Measurements from ENCODE around the gene UPP1. TPM values are rescaled to one million over a fixed set of nuclear protein-coding genes. Genes with fewer than 3 reads are reported as not detected.

UPP1 gene
- total and polyA plus RNA-seq, 9 donors, result 5.4 to 13.5 (median 7.1) TPM

- no peaks in the 10 kb centered on the region for H3K27me3 ChIP-seq
Measured at GRCh38 chr7:48148311-48148710, 59.2 kb downstream of the UPP1 start.

GRCh38 chr7:48149058-48149457 lies 60.0 kb downstream of the UPP1 start:
- Histone ChIP-seq H3K27me3 (no peaks in the 10 kb centered on the region), H3K27ac (no peak overlapping the region), H3K4me1 (ENCODE audit: insufficient read depth) (no peaks in the 10 kb centered on the region), H3K4me3 (no peak overlapping the region), H3K36me3 (no peaks in the 10 kb centered on the region), H3K9me3 (no peaks in the 10 kb centered on the region)
- intact Hi-C loops (cut with DNase I), result no loop called here
- TF ChIP-seq POLR2A (IDR thresholded peaks at IDR 0.05), result no peak
- no peak for TF ChIP-seq EP300 (IDR thresholded peaks at IDR 0.05)
- TF ChIP-seq CTCF (IDR thresholded peaks at IDR 0.05), result no peak
- DNase-seq, result no peak

More at GRCh38 chr7:48148311-48148710, 59.2 kb downstream of the UPP1 start:
- DNase-seq, result no peak
- H3K27ac ChIP-seq, result no peak overlapping the region
- TF ChIP-seq POLR2A (IDR thresholded peaks at IDR 0.05) (no peak), CTCF (IDR thresholded peaks at IDR 0.05) (no peak), EP300 (IDR thresholded peaks at IDR 0.05) (no peak)
- H3K4me1 ChIP-seq (ENCODE audit: insufficient read depth), result no peaks in the 10 kb centered on the region
- intact Hi-C loops (cut with DNase I), result no loop called here
- no peaks in the 10 kb centered on the region for H3K36me3 ChIP-seq
- 90 to 95% (median 95%) methylated on average over 2 of the region's 2 CpGs for WGBS, 3 donors
- no peaks in the 10 kb centered on the region for H3K9me3 ChIP-seq
- no peak overlapping the region for H3K4me3 ChIP-seq

GRCh38 chr7:48150086-48150485 lies 61.0 kb downstream of the UPP1 start:
- TF ChIP-seq CTCF (IDR thresholded peaks at IDR 0.05), result no peak
- no peak for DNase-seq
- Histone ChIP-seq H3K4me1 (ENCODE audit: insufficient read depth) (no peaks in the 10 kb centered on the region), H3K36me3 (no peaks in the 10 kb centered on the region), H3K9me3 (no peaks in the 10 kb centered on the region), H3K27ac (no peak overlapping the region), H3K27me3 (no peaks in the 10 kb centered on the region), H3K4me3 (no peak overlapping the region)
- intact Hi-C loops (cut with DNase I), result no loop called here
- WGBS, 3 donors, result 82 to 94% (median 91%) methylated on average over 3 of the region's 3 CpGs

GRCh38 chr7:48154792-48155413 lies 65.8 kb downstream of the UPP1 start:
- Histone ChIP-seq H3K36me3 (no peaks in the 10 kb centered on the region), H3K9me3 (no peaks in the 10 kb centered on the region), H3K4me1 (ENCODE audit: insufficient read depth) (no peaks in the 10 kb centered on the region), H3K27me3 (no peaks in the 10 kb centered on the region), H3K27ac (no peak overlapping the region), H3K4me3 (no peak overlapping the region)
- TF ChIP-seq POLR2A (IDR thresholded peaks at IDR 0.05) (no peak), EP300 (IDR thresholded peaks at IDR 0.05) (no peak), CTCF (IDR thresholded peaks at IDR 0.05) (no peak)
- DNase-seq, result no peak
- intact Hi-C loops (cut with DNase I), result no loop called here
- 79 to 83% (median 80%) methylated on average over 8 of the region's 8 CpGs for WGBS, 3 donors

Other genes starting within 250 kb of the UPP1 start
- under 1 TPM; 0.11 to 0.48 (median 0.28) TPM for gene PKD1L1, start 140.8 kb upstream of the UPP1 start, total RNA-seq
- under 1 TPM; 0.13 to 0.22 TPM for gene PKD1L1, start 140.8 kb upstream of the UPP1 start, polyA plus RNA-seq
- 10 to 100 TPM; 10.3 to 27.2 (median 20.7) TPM for gene HUS1, start 109.7 kb upstream of the UPP1 start, total RNA-seq
- gene HUS1, start 109.7 kb upstream of the UPP1 start, polyA plus RNA-seq, result 10 to 100 TPM; 10.0 to 21.4 TPM
- not detected for gene SUN3, start 60.2 kb upstream of the UPP1 start, total RNA-seq
- not detected for gene SUN3, start 60.2 kb upstream of the UPP1 start, polyA plus RNA-seq
- gene C7orf57, start 53.7 kb upstream of the UPP1 start, total RNA-seq, result 10 to 100 TPM in 1 of 7 donors, 1 to 10 TPM in 1, under 1 TPM in 3, not detected in 2; 0.30 to 18.6 (median 0.38) TPM
- gene C7orf57, start 53.7 kb upstream of the UPP1 start, polyA plus RNA-seq, result under 1 TPM in 1 of 2 donors, not detected in 1; 0.02 TPM
- gene ABCA13, start 82.2 kb downstream of the UPP1 start, total RNA-seq, result 1 to 10 TPM in 1 of 7 donors, under 1 TPM in 6; 0.10 to 4.1 (median 0.45) TPM
- under 1 TPM; 0.02 to 0.05 TPM for gene ABCA13, start 82.2 kb downstream of the UPP1 start, polyA plus RNA-seq

All from ovary (tissue), 9 donors.